Pons (tissue), 1 donor: ENCODE data around the gene CAMP.
"Not testable (repeated sequence)": the region's sequence is repeated elsewhere in the genome, so short reads cannot be mapped to it uniquely, and the experiment has no call there.

Source experiments
- DNase-seq: peaks from one replicate; pipeline ENCODE4 v3.0.0-alpha.2; 2016; ENCODE audit warnings: low spot score

Gene CAMP

DNA sequence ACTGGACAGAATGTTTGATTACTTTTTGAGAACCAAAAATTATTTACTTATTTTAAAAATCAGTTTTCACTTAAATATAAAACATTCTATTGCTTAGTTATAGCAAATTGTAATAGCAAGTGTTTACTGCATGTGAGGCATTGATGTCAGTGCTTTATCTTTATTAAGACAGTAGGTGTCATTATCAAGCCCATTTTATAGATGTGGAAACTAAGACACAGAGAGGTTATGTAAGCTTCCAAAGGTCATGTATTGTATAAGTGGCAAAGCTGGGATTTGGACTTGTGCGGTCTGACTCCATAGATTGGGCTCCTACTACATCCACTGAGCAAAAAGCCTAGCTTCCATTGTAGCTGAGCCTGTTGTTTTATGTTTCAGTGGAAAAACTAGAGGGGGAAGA, 35.2 kb downstream of the CAMP start:
- DNase-seq: no peak

DNA sequence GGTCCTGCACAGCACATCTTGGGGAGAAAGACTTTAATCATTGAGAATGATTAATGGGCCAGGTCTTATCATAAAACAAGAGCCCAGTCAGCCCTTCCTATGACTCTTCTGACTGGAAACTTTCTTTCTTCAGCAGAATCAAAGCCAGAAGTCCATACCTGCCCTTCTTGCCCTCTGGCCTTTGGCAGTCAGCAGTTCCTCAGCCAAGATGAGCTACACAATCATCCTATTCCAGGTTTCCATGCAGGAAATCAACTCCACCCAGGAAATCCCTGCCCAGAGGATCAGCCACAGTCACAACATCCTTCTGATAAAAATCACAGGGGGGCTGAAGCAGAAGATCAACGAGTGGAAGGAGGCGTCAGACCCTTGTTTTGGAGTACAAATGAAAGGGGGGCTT, 44.5 kb downstream of the CAMP start:
- no peak for DNase-seq

DNA sequence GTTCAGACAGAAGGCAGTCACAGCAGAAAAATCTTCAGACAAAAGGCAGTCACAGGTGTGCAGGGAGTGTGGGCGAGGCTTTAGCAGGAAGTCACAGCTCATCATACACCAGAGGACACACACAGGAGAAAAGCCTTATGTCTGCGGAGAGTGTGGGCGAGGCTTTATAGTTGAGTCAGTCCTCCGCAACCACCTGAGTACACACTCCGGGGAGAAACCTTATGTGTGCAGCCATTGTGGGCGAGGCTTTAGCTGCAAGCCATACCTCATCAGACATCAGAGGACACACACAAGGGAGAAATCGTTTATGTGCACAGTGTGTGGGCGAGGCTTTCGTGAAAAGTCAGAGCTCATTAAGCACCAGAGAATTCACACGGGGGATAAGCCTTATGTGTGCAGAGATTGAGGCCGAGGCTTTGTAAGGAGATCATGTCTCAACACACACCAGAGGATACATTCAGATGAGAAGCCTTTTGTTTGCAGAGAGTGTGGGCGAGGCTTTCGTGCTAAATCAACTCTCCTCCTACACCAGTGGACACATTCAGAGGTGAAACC, 45.2 kb downstream of the CAMP start:
- no peak for DNase-seq

DNA sequence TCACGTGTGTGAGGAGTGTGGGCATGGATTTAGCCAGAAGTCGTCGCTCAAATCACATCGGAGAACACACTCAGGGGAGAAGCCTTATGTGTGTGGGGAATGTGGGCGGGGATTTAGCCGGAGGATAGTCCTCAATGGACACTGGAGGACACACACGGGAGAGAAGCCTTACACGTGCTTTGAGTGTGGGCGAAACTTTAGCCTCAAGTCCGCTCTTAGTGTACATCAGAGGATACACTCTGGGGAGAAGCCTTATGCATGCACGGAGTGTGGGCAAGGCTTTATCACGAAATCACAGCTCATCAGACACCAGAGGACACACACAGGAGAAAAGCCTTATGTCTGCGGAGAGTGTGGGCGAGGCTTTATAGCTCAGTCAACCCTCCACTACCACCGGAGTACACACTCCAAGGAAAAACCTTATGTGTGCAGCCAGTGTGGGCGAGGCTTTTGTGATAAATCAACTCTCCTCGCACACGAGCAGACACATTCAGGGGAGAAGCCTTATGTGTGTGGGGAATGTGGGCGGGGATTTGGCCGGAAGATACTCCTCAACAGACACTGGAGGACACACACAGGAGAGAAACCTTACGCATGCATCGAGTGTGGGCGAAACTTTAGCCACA, 45.8 kb downstream of the CAMP start:
- no peak for DNase-seq

DNA sequence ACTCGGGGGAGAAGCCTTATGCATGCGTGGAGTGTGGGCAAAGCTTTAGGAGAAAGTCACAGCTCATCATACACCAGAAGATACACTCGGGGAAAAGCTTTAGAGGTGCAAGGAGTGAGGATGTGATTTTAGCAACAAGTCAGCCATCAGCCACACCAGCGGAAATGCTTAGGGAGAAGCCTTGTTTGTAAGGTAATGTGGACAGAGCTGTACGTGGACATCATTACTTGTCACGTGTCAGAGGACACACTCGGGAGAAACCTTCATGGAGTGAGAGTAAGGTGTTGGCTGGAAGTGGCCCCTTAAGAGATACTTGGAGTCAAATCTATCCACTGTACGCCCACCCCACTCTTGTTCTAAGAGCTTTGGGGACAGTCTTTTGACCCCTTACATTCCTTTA, 46.3 kb downstream of the CAMP start:
- no peak for DNase-seq

DNA sequence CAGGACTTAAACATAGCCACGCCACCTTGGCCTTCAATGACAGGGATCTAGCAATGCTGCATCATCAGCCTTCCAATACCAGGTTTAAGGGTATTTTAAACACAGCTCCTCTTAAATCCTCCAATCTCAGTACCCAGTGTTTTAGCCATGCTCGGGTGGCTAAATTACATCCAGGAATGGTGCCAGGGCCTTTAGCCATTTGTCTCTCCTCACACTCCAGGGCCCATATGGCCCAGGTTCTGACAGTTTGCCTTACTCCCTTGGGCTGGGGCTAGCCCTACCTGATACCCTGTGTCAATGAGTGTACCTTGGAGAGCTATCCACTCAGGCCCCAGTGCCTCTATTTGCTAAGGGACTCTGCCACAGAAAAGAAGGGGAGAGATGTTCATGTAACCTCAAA, 47.0 kb downstream of the CAMP start:
- no peak for DNase-seq

DNA sequence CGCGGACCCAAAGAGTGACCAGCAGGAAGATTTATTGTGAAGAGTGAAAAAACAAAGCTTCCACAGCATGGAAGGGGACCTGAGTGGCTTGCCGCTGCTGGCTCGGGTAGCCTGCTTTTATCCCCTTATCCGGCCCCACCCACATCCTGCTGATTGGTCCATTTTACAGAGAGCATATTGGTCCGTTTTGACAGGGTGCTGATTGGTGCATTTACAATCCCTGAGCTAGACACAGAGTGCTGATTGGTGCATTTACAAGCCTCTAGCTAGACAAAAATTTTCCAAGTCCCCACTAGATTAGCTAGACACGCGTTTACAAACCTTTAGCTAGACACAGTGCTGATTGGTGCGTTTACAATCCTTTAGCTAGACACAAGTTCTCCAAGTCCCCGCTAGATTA, 47.9 kb downstream of the CAMP start:
- DNase-seq: not testable (repeated sequence)

DNA sequence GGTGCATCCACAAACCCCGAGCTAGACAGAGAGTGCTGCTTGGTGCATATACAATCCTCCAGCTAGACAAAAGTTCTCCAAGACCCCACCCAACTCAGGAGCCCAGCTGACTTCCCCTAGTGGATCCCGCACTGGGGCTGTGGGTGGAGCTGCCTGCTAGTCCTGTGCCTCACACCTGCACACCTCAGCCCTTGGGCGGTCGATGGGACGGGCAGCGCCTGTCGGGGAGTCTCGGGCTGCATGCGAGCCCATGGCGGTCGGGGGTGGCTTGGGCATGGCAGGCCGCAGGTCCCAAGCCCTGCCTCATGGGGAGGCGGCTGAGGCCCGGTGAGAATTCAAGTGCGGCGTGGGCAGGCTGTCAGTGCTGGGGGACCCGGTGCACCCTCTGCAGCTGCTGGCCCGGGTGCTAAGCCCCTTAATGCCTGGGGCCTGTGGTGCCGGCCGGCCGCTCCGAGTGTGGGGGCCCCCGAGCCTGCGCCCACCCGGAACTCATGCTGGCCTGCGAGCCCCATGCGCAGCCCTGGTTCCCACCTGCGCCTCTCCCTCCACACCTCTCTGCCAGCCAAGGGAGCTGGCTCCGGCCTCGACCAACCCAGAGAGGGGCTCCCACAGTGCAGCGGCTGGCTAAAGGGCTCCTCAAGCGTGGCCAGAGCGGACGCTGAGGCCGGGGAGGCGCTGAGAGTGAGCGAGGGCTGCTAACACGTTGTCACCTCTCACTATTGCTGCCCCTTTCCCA, 48.6 kb downstream of the CAMP start:
- no peak for DNase-seq

DNA sequence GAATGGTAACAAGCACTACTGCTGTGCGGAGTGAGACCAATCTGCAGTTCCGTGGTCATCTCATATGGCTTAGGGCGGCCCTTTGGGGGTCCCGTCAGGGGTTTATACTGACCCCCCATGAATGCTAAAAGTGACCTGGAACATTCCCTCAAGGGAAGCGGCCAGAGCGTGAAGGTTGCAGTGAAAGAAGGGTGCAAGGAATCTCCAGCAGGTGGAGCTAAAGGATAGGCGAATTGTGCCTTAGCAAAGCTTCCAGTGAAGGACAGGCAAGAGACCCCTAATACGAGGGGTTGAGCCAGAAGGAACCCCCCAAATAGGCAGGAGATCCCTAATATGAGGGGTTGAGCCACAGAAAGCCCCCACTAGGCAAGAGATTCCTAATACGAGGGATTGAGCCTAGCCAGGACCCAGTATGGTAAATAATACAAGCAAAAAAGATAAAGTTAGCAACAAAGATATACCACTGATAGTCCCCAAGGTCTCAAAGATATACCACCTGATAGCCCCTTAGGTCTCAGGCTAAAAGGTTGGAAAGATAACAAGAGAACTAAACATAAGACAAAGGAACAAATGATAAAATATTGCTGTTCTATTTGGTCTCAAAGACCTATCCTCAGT, 50.4 kb downstream of the CAMP start:
- peak; percentile 68 for DNase-seq

DNA sequence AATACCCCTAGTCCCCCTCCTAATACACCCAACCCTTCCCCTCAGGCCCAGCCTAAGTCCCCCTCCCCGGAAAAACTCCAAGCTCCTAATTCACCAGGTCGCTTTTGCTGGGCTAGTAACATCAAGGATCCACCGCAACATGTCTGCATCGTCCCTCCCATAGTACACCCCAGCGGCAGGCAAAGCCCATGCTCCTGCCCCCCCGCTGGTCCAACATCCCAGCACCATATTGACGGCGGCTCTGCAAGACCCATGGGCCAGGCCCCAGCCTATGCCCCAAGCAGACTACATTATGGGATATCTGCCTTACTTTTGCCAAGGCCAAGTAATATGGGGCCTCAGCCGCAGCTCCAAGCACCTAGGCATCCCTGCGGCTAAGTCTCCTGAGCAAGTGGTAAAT, 51.2 kb downstream of the CAMP start:
- no peak for DNase-seq
